HL-60 (cell line): ENCODE results near the gene FGF14.

ENCODE experiments used
- CTCF ChIP-seq: IDR thresholded peaks from one replicate; pipeline ENCODE4 v1.5.1; 2011; ENCODE audit warnings: low read length, control low read depth, inconsistent platforms; ENCODE audit not compliant: insufficient read depth
- GABPA ChIP-seq: IDR thresholded peaks from 2 replicates; pipeline ENCODE4 v1.6.1; 2012; ENCODE audit warnings: low read depth
- POLR2AphosphoS5 ChIP-seq: IDR thresholded peaks from 2 replicates; pipeline ENCODE4 v1.6.1; 2012; ENCODE audit warnings: low read depth
- REST ChIP-seq: IDR thresholded peaks from 2 replicates; pipeline ENCODE4 v1.6.1; 2012; ENCODE audit warnings: low read depth; ENCODE audit not compliant: insufficient replicate concordance

GRCh38 chr13:101946401-101946800 lies 455.4 kb downstream of the FGF14 start:
- TF ChIP-seq CTCF: no peak
- TF ChIP-seq REST: no peak
- TF ChIP-seq POLR2AphosphoS5: no peak
- TF ChIP-seq GABPA: no peak
